ENCODE results near the gene MBOAT2.
"Not testable (repeated sequence)": the region's sequence is repeated elsewhere in the genome, so short reads cannot be mapped to it uniquely, and the experiment has no call there.

MBOAT2 gene

GRCh38 chr2:9003616-9004337 lies at the start of gene MBOAT2:
Gene MBOAT2 (minus strand): TSS chr2:9003684. CDS start chr2:9003614, 70 bp downstream.
- DNase-seq, result peak; percentile 80

- DNase-seq, result no peak
Measured at GRCh38 chr2:9052821-9053533, 49.5 kb upstream of the MBOAT2 start.

- DNase-seq, result not testable (repeated sequence)
Measured at GRCh38 chr2:9051451-9051850, 48.0 kb upstream of the MBOAT2 start.

- DNase-seq, result no peak
Measured at GRCh38 chr2:9050122-9050809, 46.8 kb upstream of the MBOAT2 start.

- DNase-seq, result no peak
Measured at GRCh38 chr2:9045595-9045994, 42.1 kb upstream of the MBOAT2 start.

- not testable (repeated sequence) for DNase-seq
Measured at GRCh38 chr2:9043491-9043890, 40.0 kb upstream of the MBOAT2 start.

- no peak for DNase-seq
Measured at GRCh38 chr2:9037166-9037565, 33.7 kb upstream of the MBOAT2 start.

GRCh38 chr2:9033385-9034168 lies 30.1 kb upstream of the MBOAT2 start:
- no peak for DNase-seq

GRCh38 chr2:9032536-9033255 lies 29.2 kb upstream of the MBOAT2 start:
- no peak for DNase-seq

- no peak for DNase-seq
Measured at GRCh38 chr2:9032121-9032520, 28.6 kb upstream of the MBOAT2 start.

GRCh38 chr2:9031246-9031645 lies 27.8 kb upstream of the MBOAT2 start:
- no peak for DNase-seq

- DNase-seq, result no peak
Measured at GRCh38 chr2:9030841-9031240, 27.4 kb upstream of the MBOAT2 start.

GRCh38 chr2:9030190-9030589 lies 26.7 kb upstream of the MBOAT2 start:
- DNase-seq, result no peak

- no peak for DNase-seq
Measured at GRCh38 chr2:9029721-9030120, 26.2 kb upstream of the MBOAT2 start.

- DNase-seq, result no peak
Measured at GRCh38 chr2:9027884-9028283, 24.4 kb upstream of the MBOAT2 start.

GRCh38 chr2:9025746-9026145 lies 22.3 kb upstream of the MBOAT2 start:
- DNase-seq, result no peak

- no peak for DNase-seq
Measured at GRCh38 chr2:9024575-9024974, 21.1 kb upstream of the MBOAT2 start.

- no peak for DNase-seq
Measured at GRCh38 chr2:9021563-9022211, 18.2 kb upstream of the MBOAT2 start.

GRCh38 chr2:9020267-9020666 lies 16.8 kb upstream of the MBOAT2 start:
- no peak for DNase-seq

GRCh38 chr2:9018534-9018933 lies 15.1 kb upstream of the MBOAT2 start:
- DNase-seq, result no peak

- DNase-seq, result no peak
Measured at GRCh38 chr2:9018109-9018508, 14.6 kb upstream of the MBOAT2 start.

GRCh38 chr2:9017411-9017810 lies 13.9 kb upstream of the MBOAT2 start:
- no peak for DNase-seq

Measured in CD4-positive, alpha-beta T cell treated with Interferon gamma for 1 hour (primary cell).